Liver (tissue), 3 donors: Measurements from ENCODE around the gene NR3C1.

Experiments
- CTCF ChIP-seq: fragments of 150-350 bp; IDR thresholded peaks from 2 replicates; pipeline ENCODE4 v1.5.1; 2017; ENCODE audit warnings: improper control_type of control experiment, low read depth, low read length; ENCODE audit not compliant: missing input control
- GABPA ChIP-seq, 2 donors: IDR thresholded peaks in 1 of 2; conservative IDR thresholded peaks in 1 of 2; 2 replicates each; pipeline ENCODE4 v1.6.1; 2016; ENCODE audit warnings: antibody characterized with exemption in 2 of 2, mild to moderate bottlenecking in 1 of 2, moderate library complexity in 1 of 2
- REST ChIP-seq: IDR thresholded peaks from 2 replicates; pipeline ENCODE4 v1.6.1; 2016; ENCODE audit warnings: antibody characterized with exemption, mild to moderate bottlenecking
- TAF1 ChIP-seq: conservative IDR thresholded peaks from 2 replicates; pipeline ENCODE4 v1.6.1; 2016; ENCODE audit warnings: antibody characterized with exemption, mild to moderate bottlenecking
- YY1 ChIP-seq: IDR thresholded peaks from 2 replicates; pipeline ENCODE4 v1.6.1; 2016; ENCODE audit warnings: antibody characterized with exemption, mild to moderate bottlenecking
- donor health status: healthy.
- donor health status: healthy.

DNA sequence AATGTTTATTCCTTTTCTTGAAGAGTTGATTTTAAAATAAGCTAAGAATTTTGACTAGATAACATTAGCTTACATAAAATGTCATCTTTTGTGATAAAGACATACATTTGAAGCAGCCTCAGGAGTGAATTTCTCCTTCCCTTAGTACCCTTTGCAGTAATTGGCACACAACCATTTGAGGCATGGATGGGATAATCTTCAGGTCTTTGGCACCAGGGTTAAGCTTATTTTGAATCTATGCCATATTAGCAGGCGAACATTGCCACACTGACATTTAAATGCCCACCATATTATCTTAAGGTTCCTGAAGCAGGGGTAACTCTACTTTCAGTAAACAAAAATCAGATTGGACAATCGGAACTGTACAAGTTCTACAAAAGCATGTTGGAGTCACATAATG, 126.0 kb downstream of the NR3C1 start:
- no peak for TF ChIP-seq CTCF
- no peak for TF ChIP-seq YY1
- TF ChIP-seq REST = no peak
- TF ChIP-seq GABPA (IDR thresholded peaks at IDR 0.05 in 1 of 2, conservative IDR thresholded peaks at IDR 0.05 in 1 of 2) = no peak
- TF ChIP-seq TAF1 = no peak
